Measurements from ENCODE around the gene APH1A. TPM values are rescaled to one million over a fixed set of nuclear protein-coding genes. Genes with fewer than 3 reads are reported as not detected.

APH1A gene
- total and polyA plus RNA-seq, 10 of the 15 experiments (the other 5 are each of a cell fraction or from before 2014, with no cell fraction given), result 6.7 to 130 (median 87.7) TPM

GRCh38 chr1:150225546-150225945 is 43.3 kb downstream of the APH1A start (continued):
- TF ChIP-seq NKRF (conservative IDR thresholded peaks at IDR 0.05), result no peak

GRCh38 chr1:150224983-150225382 is 43.8 kb downstream of the APH1A start:
- Histone ChIP-seq H3K79me2 (ENCODE audit: control insufficient read depth, insufficient read depth, low read length) (peaks cover under 1% of the 10 kb centered on the region; the same call in 1 of the 2 replicates), H3K36me3 (ENCODE audit: control insufficient read depth in 2 of 2, insufficient read depth in 2 of 2, low read length in 1 of 2) (peaks cover 7 to 33% of the 10 kb centered on the region in 2 experiments), H3K4me1 (ENCODE audit: control insufficient read depth, insufficient read depth, low read length) (no peaks in the 10 kb centered on the region; the same call in 1 of the 2 replicates), H3K27ac (ENCODE audit: control insufficient read depth, insufficient read depth) (no peak overlapping the region), H2AFZ (ENCODE audit: control insufficient read depth, low read depth, low read length) (no peak overlapping the region), H3K4me2 (ENCODE audit: control insufficient read depth, insufficient read depth) (no peak overlapping the region), H3K9me3 (replicated peaks; ENCODE audit: control insufficient read depth, insufficient read depth, low read length) (no peaks in the 10 kb centered on the region), H3K4me3 (no peak overlapping the region), H4K20me1 (ENCODE audit: control insufficient read depth, insufficient read depth) (no peaks in the 10 kb centered on the region), H3K27me3 (replicated peaks in 1 of 2; ENCODE audit: control insufficient read depth in 2 of 2, insufficient read depth in 2 of 2, low read length in 1 of 2) (no peaks in the 10 kb centered on the region), H3K9ac (ENCODE audit: control insufficient read depth, insufficient read depth, low read length) (no peak overlapping the region)
- RAD21 ChIA-PET (ENCODE audit: unreplicated experiment), result interaction anchor here (1.9 kb wide), 1 partner anchor 9 kb away, joined by 4 read pairs; no protein-coding TSS in a partner anchor
- no peak for DNase-seq (ENCODE audit: low read depth, low spot score)
- POLR2A ChIA-PET, result interaction anchor here (0.6 to 1.5 kb wide), 3 partner anchors 9 to 491 kb away, joined by 3 to 8 read pairs (median 5); partner anchors contain the start of gene RPRD2
- intact Hi-C loops (cut with micrococcal nuclease; ENCODE audit: unreplicated experiment), result no loop called here
- no TSS peak for BruUV-seq (replicated peaks)
- CTCF ChIA-PET, result interaction anchor here (0.5 to 1.8 kb wide), 3 partner anchors 8 to 291 kb away, joined by 5 read pairs; no protein-coding TSS in a partner anchor
- 91% methylated on average over 1 of the region's 1 CpG for WGBS (ENCODE audit: insufficient coverage, insufficient replicate concordance, low lambda C conversion rate, missing lambda C conversion rate)
- FAIRE-seq, result no peak
- TF ChIP-seq ZSCAN29 (IDR thresholded peaks at IDR 0.05) (no peak), SP1 (IDR thresholded peaks at IDR 0.05; ENCODE audit: low read depth, low read length) (no peak), RAD51 (IDR thresholded peaks at IDR 0.05) (no peak), RCOR1 (conservative IDR thresholded peaks at IDR 0.05; ENCODE audit: low read depth, low read length) (no peak), CTCF (IDR thresholded peaks at IDR 0.05 in 2 of 3, conservative IDR thresholded peaks at IDR 0.05 in 1 of 3; ENCODE audit: control insufficient read depth in 2 of 3, extremely low read depth in 1 of 3, insufficient read depth in 1 of 3, low read depth in 3 of 3, low read length in 3 of 3) (no peak), NFXL1 (IDR thresholded peaks at IDR 0.05; ENCODE audit: borderline replicate concordance) (no peak)
- no peak for ATAC-seq
- in situ Hi-C loops (cut with MboI), result no loop called here
- SMC1A ChIA-PET (ENCODE audit: uncharacterized antibody, unreplicated experiment), result interaction anchor here (0.9 to 1.6 kb wide), 2 partner anchors 31 to 38 kb away, joined by 4 to 6 read pairs; no protein-coding TSS in a partner anchor
